Measurements from ENCODE around the gene ANKRD17. TPM values are rescaled to one million over a fixed set of nuclear protein-coding genes. Genes with fewer than 3 reads are reported as not detected.

ANKRD17 gene
- total RNA-seq, 2 experiments from 2014 or later = 43.2 to 44.7 TPM

- intact Hi-C loops (cut with micrococcal nuclease) = loop anchor here (5.0 kb wide), 2 partner anchors 955 to 1090 kb away; partner anchors contain the start of gene MTHFD2L
- Mint-ChIP-seq H3K9me3 (no peaks in the 10 kb centered on the region), H3K27me3 (no peaks in the 10 kb centered on the region), H3K4me3 (peak overlapping the region; percentile 46), H3K4me1 (ENCODE audit: low read depth) (peaks cover 36% of the 10 kb centered on the region), H3K27ac (peak overlapping the region; percentile 99), H3K36me3 (peaks cover 17% of the 10 kb centered on the region)
- ChIA-PET POLR2A (interaction anchor here (1.3 to 4.2 kb wide), 3 partner anchors 12 to 192 kb away, joined by 3 to 39 read pairs (median 3); partner anchors contain the start of gene ANKRD17), CTCF (interaction anchor here (1.7 to 2.6 kb wide), 2 partner anchors 28 to 191 kb away, joined by 7 to 10 read pairs; partner anchors contain the start of gene ANKRD17)
- peak; percentile 35 for DNase-seq
Observed at GRCh38 chr4:73066928-73067327, 191.7 kb downstream of the ANKRD17 start.

GRCh38 chr4:73066445-73066844, 192.2 kb downstream of the ANKRD17 start:
- Mint-ChIP-seq H3K9me3 (no peaks in the 10 kb centered on the region), H3K27ac (peak overlapping the region; percentile 99), H3K4me3 (no peak overlapping the region), H3K4me1 (ENCODE audit: low read depth) (peaks cover 36% of the 10 kb centered on the region), H3K27me3 (no peaks in the 10 kb centered on the region), H3K36me3 (peaks cover 21% of the 10 kb centered on the region)
- ChIA-PET POLR2A (interaction anchor here (1.6 to 4.2 kb wide), 2 partner anchors 42 to 193 kb away, joined by 3 to 39 read pairs; partner anchors contain the start of gene ANKRD17), CTCF (interaction anchor here (1.7 to 2.6 kb wide), 2 partner anchors 28 to 191 kb away, joined by 7 to 10 read pairs; partner anchors contain the start of gene ANKRD17)
- intact Hi-C loops (cut with micrococcal nuclease) = loop anchor here (5.0 kb wide), 2 partner anchors 954 to 1091 kb away; partner anchors contain the start of gene MTHFD2L
- no peak for DNase-seq

GRCh38 chr4:73064536-73064935, 194.1 kb downstream of the ANKRD17 start:
- peaks cover 27% of the 10 kb centered on the region for H3K36me3 Mint-ChIP-seq
- ChIA-PET POLR2A (no interaction called here), CTCF (no interaction called here)
- no peak overlapping the region for H3K4me3 Mint-ChIP-seq
- no peaks in the 10 kb centered on the region for H3K27me3 Mint-ChIP-seq
- intact Hi-C loops (cut with micrococcal nuclease) = no loop called here
- H3K4me1 Mint-ChIP-seq (ENCODE audit: low read depth) = peaks cover 32% of the 10 kb centered on the region
- H3K9me3 Mint-ChIP-seq = no peaks in the 10 kb centered on the region
- no peak for DNase-seq
- no peak overlapping the region for H3K27ac Mint-ChIP-seq

- intact Hi-C loops (cut with micrococcal nuclease) = no loop called here
- no peak for DNase-seq
- ChIA-PET CTCF (interaction anchor here (0.6 kb wide), 2 partner anchors 168 to 343 kb away, joined by 3 read pairs; no protein-coding TSS in a partner anchor), POLR2A (interaction anchor here (0.9 kb wide), 1 partner anchor 12 kb away, joined by 3 read pairs; no protein-coding TSS in a partner anchor)
- Mint-ChIP-seq H3K4me1 (ENCODE audit: low read depth) (peaks cover 17% of the 10 kb centered on the region), H3K27me3 (no peaks in the 10 kb centered on the region), H3K4me3 (no peak overlapping the region), H3K9me3 (no peaks in the 10 kb centered on the region), H3K36me3 (peaks cover 34% of the 10 kb centered on the region), H3K27ac (peak overlapping the region; percentile 39)
Observed at GRCh38 chr4:73055241-73055897, 203.2 kb downstream of the ANKRD17 start.

- Mint-ChIP-seq H3K4me3 (no peak overlapping the region), H3K27me3 (no peaks in the 10 kb centered on the region), H3K27ac (no peak overlapping the region), H3K36me3 (peaks cover 25% of the 10 kb centered on the region), H3K4me1 (ENCODE audit: low read depth) (peaks cover 17% of the 10 kb centered on the region), H3K9me3 (no peaks in the 10 kb centered on the region)
- POLR2A ChIA-PET = no interaction called here
- no peak for DNase-seq
- intact Hi-C loops (cut with micrococcal nuclease) = no loop called here
- CTCF ChIA-PET = no interaction called here
Observed at GRCh38 chr4:73053974-73054480, 204.6 kb downstream of the ANKRD17 start.

- ChIA-PET POLR2A (no interaction called here), CTCF (no interaction called here)
- Mint-ChIP-seq H3K27me3 (no peaks in the 10 kb centered on the region), H3K27ac (no peak overlapping the region), H3K36me3 (peaks cover 18% of the 10 kb centered on the region), H3K9me3 (no peaks in the 10 kb centered on the region), H3K4me3 (no peak overlapping the region), H3K4me1 (ENCODE audit: low read depth) (peaks cover 17% of the 10 kb centered on the region)
- no peak for DNase-seq
- intact Hi-C loops (cut with micrococcal nuclease) = no loop called here
Observed at GRCh38 chr4:73053076-73053475, 205.5 kb downstream of the ANKRD17 start.

- H3K36me3 Mint-ChIP-seq = peaks cover 16% of the 10 kb centered on the region
- intact Hi-C loops (cut with micrococcal nuclease) = no loop called here
- peaks cover 17% of the 10 kb centered on the region for H3K4me1 Mint-ChIP-seq (ENCODE audit: low read depth)
- no peaks in the 10 kb centered on the region for H3K9me3 Mint-ChIP-seq
- ChIA-PET POLR2A (no interaction called here), CTCF (interaction anchor here (1.3 kb wide), 1 partner anchor 13 kb away, joined by 4 read pairs; no protein-coding TSS in a partner anchor)
- no peak overlapping the region for H3K4me3 Mint-ChIP-seq
- H3K27me3 Mint-ChIP-seq = no peaks in the 10 kb centered on the region
- no peak for DNase-seq
- H3K27ac Mint-ChIP-seq = no peak overlapping the region
Observed at GRCh38 chr4:73051625-73052024, 207.0 kb downstream of the ANKRD17 start.

- intact Hi-C loops (cut with micrococcal nuclease) = no loop called here
- no peaks in the 10 kb centered on the region for H3K9me3 Mint-ChIP-seq
- CTCF ChIA-PET = no interaction called here
- peaks cover 2% of the 10 kb centered on the region for H3K27me3 Mint-ChIP-seq
- POLR2A ChIA-PET = no interaction called here
- H3K36me3 Mint-ChIP-seq = no peaks in the 10 kb centered on the region
- H3K4me1 Mint-ChIP-seq (ENCODE audit: low read depth) = peaks cover 2% of the 10 kb centered on the region
- no peak for DNase-seq
- H3K4me3 Mint-ChIP-seq = no peak overlapping the region
- no peak overlapping the region for H3K27ac Mint-ChIP-seq
Observed at GRCh38 chr4:73045879-73046278, 212.7 kb downstream of the ANKRD17 start.

- no peak overlapping the region for H3K27ac Mint-ChIP-seq
- H3K4me1 Mint-ChIP-seq (ENCODE audit: low read depth) = peaks cover 14% of the 10 kb centered on the region
- H3K9me3 Mint-ChIP-seq = peaks cover 3% of the 10 kb centered on the region
- POLR2A ChIA-PET = no interaction called here
- CTCF ChIA-PET = interaction anchor here (2.4 kb wide), 1 partner anchor 221 kb away, joined by 12 read pairs; the partner anchor contains the start of gene ANKRD17
- no peak overlapping the region for H3K4me3 Mint-ChIP-seq
- no peak for DNase-seq
- peaks cover 6% of the 10 kb centered on the region for H3K27me3 Mint-ChIP-seq
- intact Hi-C loops (cut with micrococcal nuclease) = no loop called here
- H3K36me3 Mint-ChIP-seq = no peaks in the 10 kb centered on the region
Observed at GRCh38 chr4:73037057-73037456, 221.5 kb downstream of the ANKRD17 start.

- H3K4me3 Mint-ChIP-seq = no peak overlapping the region
- H3K9me3 Mint-ChIP-seq = peaks cover 3% of the 10 kb centered on the region
- DNase-seq = no peak
- POLR2A ChIA-PET = no interaction called here
- no peak overlapping the region for H3K27ac Mint-ChIP-seq
- peaks cover 14% of the 10 kb centered on the region for H3K4me1 Mint-ChIP-seq (ENCODE audit: low read depth)
- intact Hi-C loops (cut with micrococcal nuclease) = no loop called here
- H3K36me3 Mint-ChIP-seq = no peaks in the 10 kb centered on the region
- peaks cover 4% of the 10 kb centered on the region for H3K27me3 Mint-ChIP-seq
- CTCF ChIA-PET = interaction anchor here (1.3 kb wide), 1 partner anchor 12 kb away, joined by 3 read pairs; no protein-coding TSS in a partner anchor
Observed at GRCh38 chr4:73036123-73036522, 222.5 kb downstream of the ANKRD17 start.

- ChIA-PET CTCF (interaction anchor here (1.3 kb wide), 1 partner anchor 10 kb away, joined by 3 read pairs; no protein-coding TSS in a partner anchor), POLR2A (no interaction called here)
- Mint-ChIP-seq H3K27me3 (peaks cover 4% of the 10 kb centered on the region), H3K36me3 (no peaks in the 10 kb centered on the region), H3K4me3 (no peak overlapping the region), H3K4me1 (ENCODE audit: low read depth) (peaks cover 14% of the 10 kb centered on the region), H3K9me3 (peaks cover 3% of the 10 kb centered on the region), H3K27ac (no peak overlapping the region)
- DNase-seq = no peak
- intact Hi-C loops (cut with micrococcal nuclease) = no loop called here
Observed at GRCh38 chr4:73034896-73035295, 223.7 kb downstream of the ANKRD17 start.

- CTCF ChIA-PET = no interaction called here
- Mint-ChIP-seq H3K36me3 (no peaks in the 10 kb centered on the region), H3K27ac (no peak overlapping the region), H3K27me3 (peaks cover 1% of the 10 kb centered on the region), H3K9me3 (no peaks in the 10 kb centered on the region), H3K4me3 (no peak overlapping the region), H3K4me1 (ENCODE audit: low read depth) (no peaks in the 10 kb centered on the region)
- intact Hi-C loops (cut with micrococcal nuclease) = no loop called here
- POLR2A ChIA-PET = no interaction called here
- DNase-seq = no peak
Observed at GRCh38 chr4:73028621-73029020, 230.0 kb downstream of the ANKRD17 start.
